AG09309 (cell line): ENCODE data around the gene TTC21B.

Source experiments
- DNase-seq: peaks from one replicate; pipeline ENCODE4 v3.0.0-alpha.2; 2010; ENCODE audit warnings: low read depth
- H3K4me3 ChIP-seq: 2 replicates; pipeline ENCODE4 v1.5.1; 2011; ENCODE audit warnings: mild to moderate bottlenecking, low read depth, low read length, moderate library complexity; ENCODE audit not compliant: control insufficient read depth
- TF ChIP-seq, protein P1 (sequence below): IDR thresholded peaks from 2 replicates; pipeline ENCODE4 v1.5.1; 2011; ENCODE audit warnings: mild to moderate bottlenecking, low read depth, low read length, inconsistent platforms; ENCODE audit not compliant: insufficient read depth, control insufficient read depth; ENCODE audit errors: missing control alignments

TTC21B gene

GRCh38 chr2:165857876-165858275 lies 95.7 kb downstream of the TTC21B start:
- no peak for DNase-seq
- TF ChIP-seq, protein P1, sequence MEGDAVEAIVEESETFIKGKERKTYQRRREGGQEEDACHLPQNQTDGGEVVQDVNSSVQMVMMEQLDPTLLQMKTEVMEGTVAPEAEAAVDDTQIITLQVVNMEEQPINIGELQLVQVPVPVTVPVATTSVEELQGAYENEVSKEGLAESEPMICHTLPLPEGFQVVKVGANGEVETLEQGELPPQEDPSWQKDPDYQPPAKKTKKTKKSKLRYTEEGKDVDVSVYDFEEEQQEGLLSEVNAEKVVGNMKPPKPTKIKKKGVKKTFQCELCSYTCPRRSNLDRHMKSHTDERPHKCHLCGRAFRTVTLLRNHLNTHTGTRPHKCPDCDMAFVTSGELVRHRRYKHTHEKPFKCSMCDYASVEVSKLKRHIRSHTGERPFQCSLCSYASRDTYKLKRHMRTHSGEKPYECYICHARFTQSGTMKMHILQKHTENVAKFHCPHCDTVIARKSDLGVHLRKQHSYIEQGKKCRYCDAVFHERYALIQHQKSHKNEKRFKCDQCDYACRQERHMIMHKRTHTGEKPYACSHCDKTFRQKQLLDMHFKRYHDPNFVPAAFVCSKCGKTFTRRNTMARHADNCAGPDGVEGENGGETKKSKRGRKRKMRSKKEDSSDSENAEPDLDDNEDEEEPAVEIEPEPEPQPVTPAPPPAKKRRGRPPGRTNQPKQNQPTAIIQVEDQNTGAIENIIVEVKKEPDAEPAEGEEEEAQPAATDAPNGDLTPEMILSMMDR, result no peak
- H3K4me3 ChIP-seq, result no peak overlapping the region

GRCh38 chr2:165852394-165852793 lies 101.2 kb downstream of the TTC21B start:
- no peak for DNase-seq
- no peak overlapping the region for H3K4me3 ChIP-seq
- TF ChIP-seq, protein P1, result no peak

GRCh38 chr2:165847001-165847400 lies 106.6 kb downstream of the TTC21B start:
- TF ChIP-seq, protein P1, result no peak
- DNase-seq, result no peak
- H3K4me3 ChIP-seq, result no peak overlapping the region

- no peak for DNase-seq
- TF ChIP-seq, protein P1, result no peak
Observed at GRCh38 chr2:165846056-165846455, 107.5 kb downstream of the TTC21B start.

GRCh38 chr2:165844216-165844615 lies 109.4 kb downstream of the TTC21B start:
- TF ChIP-seq, protein P1, result no peak
- no peak overlapping the region for H3K4me3 ChIP-seq

More at GRCh38 chr2:165846056-165846455, 107.5 kb downstream of the TTC21B start:
- H3K4me3 ChIP-seq, result no peak overlapping the region

DNA sequence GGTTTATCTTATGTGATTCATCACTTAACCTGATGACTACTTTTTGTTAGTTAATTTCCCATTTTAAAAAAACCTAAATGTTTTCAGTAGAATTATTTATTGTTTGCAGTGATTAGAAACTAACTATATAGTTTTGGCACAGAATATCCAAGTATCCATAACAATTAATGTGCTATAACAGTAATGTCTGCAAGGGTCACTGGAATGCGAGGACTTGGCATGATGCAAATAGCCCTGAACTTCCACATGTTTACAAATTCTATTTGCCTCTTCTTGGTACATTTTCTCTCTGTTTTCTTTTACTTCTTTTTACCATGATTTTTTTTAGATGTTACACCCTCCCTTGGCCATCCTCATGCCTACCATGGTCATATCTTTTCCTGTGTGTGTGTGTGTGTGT lies 110.2 kb downstream of the TTC21B start:
- DNase-seq, result no peak

More at GRCh38 chr2:165844216-165844615, 109.4 kb downstream of the TTC21B start:
- no peak for DNase-seq

More for the DNA sequence above, 110.2 kb downstream of the TTC21B start:
- TF ChIP-seq, protein P1, result no peak
- H3K4me3 ChIP-seq, result no peak overlapping the region
